ENCODE measurements around the gene ARMC6. TPM values are rescaled to one million over a fixed set of nuclear protein-coding genes. Genes with fewer than 3 reads are reported as not detected.

ARMC6 gene
- total and polyA plus RNA-seq, 2 of the 13 experiments (the other 11 are each of a cell fraction or from before 2014, with no cell fraction given), result 16.2 to 36.8 TPM

DNA sequence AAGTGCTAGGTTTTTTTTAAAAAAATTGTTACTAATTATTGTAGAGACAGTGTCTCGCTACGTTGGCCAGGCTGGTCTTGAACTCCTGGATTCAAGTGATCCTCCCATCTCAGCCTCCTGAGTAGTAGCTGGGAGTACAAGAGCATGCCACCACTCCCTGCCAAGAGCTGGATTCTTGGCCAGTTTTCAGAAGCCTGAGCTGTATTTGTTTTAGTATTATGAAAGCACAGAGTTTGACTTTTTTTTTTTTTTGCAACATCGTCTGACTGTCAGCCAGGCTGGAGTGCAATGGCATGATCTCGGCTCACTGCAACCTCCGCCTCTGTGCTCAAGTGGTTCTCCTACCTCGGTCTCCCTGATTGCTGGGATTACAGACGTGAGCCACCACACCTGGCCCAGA is 7.0 kb downstream of the ARMC6 start (continued):
- TF ChIP-seq ZHX2 (IDR thresholded peaks at IDR 0.05; ENCODE audit: low read depth) (no peak), ZHX2 (CRISPR knock-in tag; IDR thresholded peaks at IDR 0.05; ENCODE audit: borderline replicate concordance) (no peak), ZNF674 (CRISPR knock-in tag; IDR thresholded peaks at IDR 0.05; ENCODE audit: low read depth) (no peak), ELF4 (CRISPR knock-in tag; IDR thresholded peaks at IDR 0.05; ENCODE audit: borderline replicate concordance) (no peak), ZNF878 (CRISPR knock-in tag; IDR thresholded peaks at IDR 0.05) (0 out of 2 replicates have a peak, but pooled peaks have one; percentile 41), ASH2L (IDR thresholded peaks at IDR 0.05; ENCODE audit: insufficient read length, low read depth, low read length) (no peak), TFDP2 (CRISPR knock-in tag; IDR thresholded peaks at IDR 0.05) (no peak), MED1 (CRISPR knock-in tag; IDR thresholded peaks at IDR 0.05) (0 out of 2 replicates have a peak, but pooled peaks have one; percentile 17), HES4 (CRISPR knock-in tag; IDR thresholded peaks at IDR 0.05; ENCODE audit: borderline replicate concordance) (no peak), ZNF235 (CRISPR knock-in tag; IDR thresholded peaks at IDR 0.05; ENCODE audit: borderline replicate concordance) (no peak), TBX3 (IDR thresholded peaks at IDR 0.05; ENCODE audit: borderline replicate concordance) (no peak), E2F1 (CRISPR knock-in tag; IDR thresholded peaks at IDR 0.05) (no peak), ZNF33A (CRISPR knock-in tag; IDR thresholded peaks at IDR 0.05; ENCODE audit: borderline replicate concordance) (no peak), ATM (IDR thresholded peaks at IDR 0.05; ENCODE audit: borderline replicate concordance) (no peak), ZNF292 (CRISPR knock-in tag; IDR thresholded peaks at IDR 0.05; ENCODE audit: borderline replicate concordance, low read depth) (0 out of 2 replicates have a peak, but pooled peaks have one; percentile 33), ZNF577 (CRISPR knock-in tag; IDR thresholded peaks at IDR 0.05; ENCODE audit: borderline replicate concordance, low read depth) (no peak), ZNF382 (CRISPR knock-in tag; IDR thresholded peaks at IDR 0.05; ENCODE audit: borderline replicate concordance) (no peak), HNF4A (CRISPR knock-in tag; IDR thresholded peaks at IDR 0.05) (no peak), HNRNPH1 (optimal IDR thresholded peaks at IDR 0.05; ENCODE audit: low read depth, low read length) (no peak), NFRKB (IDR thresholded peaks at IDR 0.05) (no peak), PITX1 (CRISPR knock-in tag; IDR thresholded peaks at IDR 0.05) (peak; percentile 45; the same call in 1 of the 2 replicates), ZNF275 (CRISPR knock-in tag; IDR thresholded peaks at IDR 0.05; ENCODE audit: borderline replicate concordance) (no peak)

All from HepG2 (cell line).